ENCODE measurements around the gene ACTA2. TPM values are rescaled to one million over a fixed set of nuclear protein-coding genes. Genes with fewer than 3 reads are reported as not detected.

Gene ACTA2
- total RNA-seq, 1 donor = 855 TPM

GRCh38 chr10:88966797-88967196, 14.2 kb upstream of the ACTA2 start:
- TF ChIP-seq CTCF (IDR thresholded peaks at IDR 0.05; ENCODE audit: extremely low read depth, low read depth, low read length) = no peak
- Histone ChIP-seq H3K27ac (ENCODE audit: low read depth, low read length) (no peak overlapping the region), H3K36me3 (ENCODE audit: insufficient read depth, low read length) (no peaks in the 10 kb centered on the region), H3K27me3 (ENCODE audit: insufficient read depth, low read length) (no peaks in the 10 kb centered on the region), H3K4me2 (ENCODE audit: insufficient read depth, low read length) (no peak overlapping the region), H3K9me3 (ENCODE audit: low read depth, low read length) (no peaks in the 10 kb centered on the region), H2AFZ (ENCODE audit: low read length) (no peak overlapping the region), H3K4me1 (ENCODE audit: insufficient read depth, low read length) (peaks cover 13% of the 10 kb centered on the region), H3K79me2 (ENCODE audit: insufficient read depth, low read length) (no peaks in the 10 kb centered on the region), H3K4me3 (ENCODE audit: insufficient read depth, low read length) (no peak overlapping the region), H4K20me1 (ENCODE audit: insufficient read depth, low read length) (no peaks in the 10 kb centered on the region)
- no peak for DNase-seq (ENCODE audit: insufficient read length, low spot score, missing footprints)

- Histone ChIP-seq H3K4me1 (ENCODE audit: insufficient read depth, low read length) (peaks cover 11% of the 10 kb centered on the region), H3K27ac (ENCODE audit: low read depth, low read length) (no peak overlapping the region), H3K36me3 (ENCODE audit: insufficient read depth, low read length) (no peaks in the 10 kb centered on the region), H3K79me2 (ENCODE audit: insufficient read depth, low read length) (no peaks in the 10 kb centered on the region), H3K9me3 (ENCODE audit: low read depth, low read length) (no peaks in the 10 kb centered on the region), H3K4me2 (ENCODE audit: insufficient read depth, low read length) (no peak overlapping the region), H3K4me3 (ENCODE audit: insufficient read depth, low read length) (no peak overlapping the region), H4K20me1 (ENCODE audit: insufficient read depth, low read length) (no peaks in the 10 kb centered on the region), H2AFZ (ENCODE audit: low read length) (no peak overlapping the region), H3K27me3 (ENCODE audit: insufficient read depth, low read length) (no peaks in the 10 kb centered on the region)
- no peak for DNase-seq (ENCODE audit: insufficient read length, low spot score, missing footprints)
- no peak for TF ChIP-seq CTCF (IDR thresholded peaks at IDR 0.05; ENCODE audit: extremely low read depth, low read depth, low read length)
These were observed 12.4 kb upstream of the ACTA2 start for GRCh38 chr10:88964869-88965415.

- Histone ChIP-seq H3K27me3 (ENCODE audit: insufficient read depth, low read length) (no peaks in the 10 kb centered on the region), H3K9me3 (ENCODE audit: low read depth, low read length) (no peaks in the 10 kb centered on the region), H3K79me2 (ENCODE audit: insufficient read depth, low read length) (no peaks in the 10 kb centered on the region), H3K36me3 (ENCODE audit: insufficient read depth, low read length) (no peaks in the 10 kb centered on the region), H4K20me1 (ENCODE audit: insufficient read depth, low read length) (no peaks in the 10 kb centered on the region), H3K27ac (ENCODE audit: low read depth, low read length) (no peak overlapping the region), H3K4me1 (ENCODE audit: insufficient read depth, low read length) (peaks cover 11% of the 10 kb centered on the region), H3K4me2 (ENCODE audit: insufficient read depth, low read length) (no peak overlapping the region), H3K4me3 (ENCODE audit: insufficient read depth, low read length) (no peak overlapping the region), H2AFZ (ENCODE audit: low read length) (no peak overlapping the region)
- no peak for DNase-seq (ENCODE audit: insufficient read length, low spot score, missing footprints)
- no peak for TF ChIP-seq CTCF (IDR thresholded peaks at IDR 0.05; ENCODE audit: extremely low read depth, low read depth, low read length)
These were observed 11.8 kb upstream of the ACTA2 start for GRCh38 chr10:88964360-88964759.

GRCh38 chr10:88963318-88963717, 10.7 kb upstream of the ACTA2 start:
- H3K4me1 ChIP-seq (ENCODE audit: insufficient read depth, low read length) = peaks cover 7% of the 10 kb centered on the region
- TF ChIP-seq CTCF (IDR thresholded peaks at IDR 0.05; ENCODE audit: extremely low read depth, low read depth, low read length) = no peak

More at GRCh38 chr10:88963318-88963717, 10.7 kb upstream of the ACTA2 start:
- H3K9me3 ChIP-seq (ENCODE audit: low read depth, low read length) = no peaks in the 10 kb centered on the region
- H3K4me2 ChIP-seq (ENCODE audit: insufficient read depth, low read length) = no peak overlapping the region
- H3K79me2 ChIP-seq (ENCODE audit: insufficient read depth, low read length) = no peaks in the 10 kb centered on the region
- H4K20me1 ChIP-seq (ENCODE audit: insufficient read depth, low read length) = no peaks in the 10 kb centered on the region
- no peak overlapping the region for H2AFZ ChIP-seq (ENCODE audit: low read length)
- no peak for DNase-seq (ENCODE audit: insufficient read length, low spot score, missing footprints)
- H3K36me3 ChIP-seq (ENCODE audit: insufficient read depth, low read length) = no peaks in the 10 kb centered on the region
- no peaks in the 10 kb centered on the region for H3K27me3 ChIP-seq (ENCODE audit: insufficient read depth, low read length)
- no peak overlapping the region for H3K27ac ChIP-seq (ENCODE audit: low read depth, low read length)
- H3K4me3 ChIP-seq (ENCODE audit: insufficient read depth, low read length) = no peak overlapping the region
